ENCODE measurements around the gene GARIN5B. TPM values are rescaled to one million over a fixed set of nuclear protein-coding genes. Genes with fewer than 3 reads are reported as not detected.

The GARIN5B gene
- total and polyA plus RNA-seq, 2 donors (not counting 1 experiment from before 2014, with no cell fraction given): not detected

- Mint-ChIP-seq H3K4me3 (peak overlapping the region; percentile 78), H3K4me1 (peaks cover 9% of the 10 kb centered on the region), H3K27ac (no peak overlapping the region), H3K27me3 (peaks cover 38% of the 10 kb centered on the region), H3K9me3 (ENCODE audit: insufficient read depth) (no peaks in the 10 kb centered on the region)
- ChIA-PET POLR2A (no interaction called here), CTCF (no interaction called here)
- 6% methylated on average over 40 of the region's 59 CpGs for WGBS (ENCODE audit: insufficient coverage)
- Histone ChIP-seq H3K9me3 (ENCODE audit: control extremely low read depth in 1 of 3, control insufficient read depth in 2 of 3, insufficient read depth in 1 of 3, low read length in 2 of 3) (peaks cover 0 to 24% (median 0%) of the 10 kb centered on the region in 3 donors), H3K9ac (ENCODE audit: low read length) (peak overlapping the region; percentile 53), H3K4me3 (ENCODE audit: control extremely low read depth in 1 of 5, extremely low read depth in 1 of 5, insufficient read depth in 1 of 5, low read depth in 2 of 5, low read length in 4 of 5) (peak overlapping the region in 3 of 5 experiments; percentile 21 to 41 (median 26)), H3K4me1 (ENCODE audit: control insufficient read depth in 2 of 2, insufficient read depth in 2 of 2, low read length in 2 of 2) (peaks cover 15 to 17% of the 10 kb centered on the region in 2 donors), H3K79me2 (ENCODE audit: control insufficient read depth, insufficient read depth, low read length) (no peaks in the 10 kb centered on the region), H2AFZ (ENCODE audit: insufficient read depth, low read depth, low read length, poor library complexity, severe bottlenecking) (peak overlapping the region; percentile 56), H3K36me3 (replicated peaks in 1 of 2; ENCODE audit: control extremely low read depth in 1 of 2, control insufficient read depth in 1 of 2, extremely low read depth in 1 of 2, insufficient read depth in 2 of 2, low read length in 1 of 2) (no peaks in the 10 kb centered on the region), H3K4me2 (replicated peaks; ENCODE audit: low read depth, low read length, poor library complexity, severe bottlenecking) (peak overlapping the region; percentile 82), H3K27ac (ENCODE audit: low read length in 2 of 2) (no peak overlapping the region), H4K20me1 (ENCODE audit: control insufficient read depth, insufficient read depth, low read length, poor library complexity, severe bottlenecking) (no peaks in the 10 kb centered on the region), H3K27me3 (replicated peaks in 1 of 4; ENCODE audit: control extremely low read depth in 1 of 4, control insufficient read depth in 3 of 4, insufficient read depth in 4 of 4, low read length in 3 of 4) (peaks cover 0 to 72% (median 27%) of the 10 kb centered on the region in 4 experiments)
- peak; percentile 47 for ATAC-seq (ENCODE audit: low read depth)
- intact Hi-C loops (cut with micrococcal nuclease): no loop called here
- peak; percentile 52 for DNase-seq
- TF ChIP-seq CTCF (IDR thresholded peaks at IDR 0.05) (no peak), EZH2 (IDR thresholded peaks at IDR 0.05; ENCODE audit: borderline replicate concordance, insufficient read depth, low read depth, low read length, poor library complexity, severe bottlenecking) (peak; percentile 100)
Measured at GRCh38 chr19:55369653-55370304, 6.7 kb upstream of the GARIN5B start.

All from B cell (primary cell).